HepG2 (cell line): Measurements from ENCODE around the gene STEAP1. TPM values are rescaled to one million over a fixed set of nuclear protein-coding genes. Genes with fewer than 3 reads are reported as not detected.

Experiments
- FOXK1 ChIP-seq: sonication (generic); formaldehyde crosslinking; IDR thresholded peaks from 2 replicates; pipeline ENCODE4 v1.4.0; 2020; ENCODE audit warnings: low read depth, missing genetic modification reagents, borderline replicate concordance
- GPN1 ChIP-seq: sonication (generic); formaldehyde crosslinking; IDR thresholded peaks from 2 replicates; pipeline ENCODE4 v1.5.1; 2020; ENCODE audit warnings: missing genetic modification reagents, borderline replicate concordance
- HOXA9 ChIP-seq: sonication (generic); formaldehyde crosslinking; IDR thresholded peaks from 2 replicates; pipeline ENCODE4 v1.8.1; 2022; ENCODE audit warnings: missing genetic modification reagents, mild to moderate bottlenecking, moderate library complexity, borderline replicate concordance
- LRRFIP1 ChIP-seq: sonication (generic); formaldehyde crosslinking; conservative IDR thresholded peaks from 2 replicates; pipeline ENCODE4 v1.4.0; 2020; ENCODE audit warnings: missing genetic modification reagents
- MAX ChIP-seq: IDR thresholded peaks from 2 replicates; pipeline ENCODE4 v1.6.1; 2012; ENCODE audit warnings: inconsistent platforms
- MYC ChIP-seq: sonication (generic); formaldehyde crosslinking; IDR thresholded peaks from 2 replicates; pipeline ENCODE4 v1.9.0; 2021; ENCODE audit warnings: missing genetic modification reagents, borderline replicate concordance
- MYNN ChIP-seq: sonication (generic); formaldehyde crosslinking; IDR thresholded peaks from 2 replicates; pipeline ENCODE4 v1.4.0; 2020; ENCODE audit warnings: mild to moderate bottlenecking, low read depth, missing genetic modification reagents
- NCOA5 ChIP-seq: sonication (generic); formaldehyde crosslinking; IDR thresholded peaks from 2 replicates; pipeline ENCODE4 v1.4.0; 2020; ENCODE audit warnings: missing genetic modification reagents
- NFAT5 ChIP-seq: sonication (generic); formaldehyde crosslinking; IDR thresholded peaks from 2 replicates; pipeline ENCODE4 v1.4.0; 2020; ENCODE audit warnings: missing genetic modification reagents
- RBAK ChIP-seq: sonication (generic); formaldehyde crosslinking; IDR thresholded peaks from 2 replicates; pipeline ENCODE4 v1.5.1; 2020; ENCODE audit warnings: mild to moderate bottlenecking, missing genetic modification reagents
- SMYD3 ChIP-seq: sonication (generic); formaldehyde crosslinking; IDR thresholded peaks from 2 replicates; pipeline ENCODE4 v1.8.1; 2023; ENCODE audit warnings: mild to moderate bottlenecking, missing genetic modification reagents
- ZBTB2 ChIP-seq: sonication (generic); formaldehyde crosslinking; IDR thresholded peaks from 2 replicates; pipeline ENCODE4 v1.8.0; 2022; ENCODE audit warnings: low read depth, missing genetic modification reagents
- ZNF280B ChIP-seq: sonication (generic); formaldehyde crosslinking; IDR thresholded peaks from 2 replicates; pipeline ENCODE4 v1.5.0; 2020; ENCODE audit warnings: missing genetic modification reagents, mild to moderate bottlenecking, borderline replicate concordance
- ZNF768 ChIP-seq: sonication (generic); formaldehyde crosslinking; IDR thresholded peaks from 2 replicates; pipeline ENCODE4 v1.4.0; 2020; ENCODE audit warnings: missing genetic modification reagents
- ZSCAN5A ChIP-seq: sonication (generic); formaldehyde crosslinking; IDR thresholded peaks from 2 replicates; pipeline ENCODE4 v1.8.0; 2022; ENCODE audit warnings: mild to moderate bottlenecking, missing genetic modification reagents, borderline replicate concordance
- polyA plus RNA-seq, 8 experiments: library from polyadenylated mRNA; depleted of rRNA in 3 of 8; stranded (reverse) in 7 of 8; unstranded in 1 of 8; fragments of >200 nt; fragmentation: Illumina TruSeq in 4 of 8; extraction: Trizol in 4 of 8; gene quantifications; 2 replicates each; pipeline versions ENCODE4 v1.2.1 to v1.2.3, GENCODE V29; 2011 to 2016; ENCODE audit warnings: low read depth in 4 of 8, missing spikeins in 1 of 8, mixed read lengths in 1 of 8; ENCODE audit not compliant: insufficient read depth in 1 of 8
- total RNA-seq, 5 experiments: library from RNA; depleted of rRNA; stranded (reverse); fragments of >200 nt; fragmentation: Illumina TruSeq; extraction: Trizol; gene quantifications; 2 replicates each; pipeline ENCODE4 v1.2.3, GENCODE V29; 2016; ENCODE audit warnings: low read depth in 1 of 5

The STEAP1 gene
- total and polyA plus RNA-seq, 2 of the 13 experiments (the other 11 are each of a cell fraction or from before 2014, with no cell fraction given): 23.2 to 24.2 TPM

- TF ChIP-seq MYC (CRISPR knock-in tag) (peak; percentile 83; the same call in 1 of the 2 replicates), MAX (peak; percentile 87), SMYD3 (no peak; the same call in 1 of the 2 replicates), FOXK1 (CRISPR knock-in tag) (no peak), GPN1 (CRISPR knock-in tag) (no peak), ZSCAN5A (CRISPR knock-in tag) (peak; percentile 37; the same call in 1 of the 2 replicates), HOXA9 (peak; percentile 92), NCOA5 (no peak), ZNF768 (CRISPR knock-in tag) (peak; percentile 75; the same call in 1 of the 2 replicates), NFAT5 (CRISPR knock-in tag) (no peak; the same call in 1 of the 2 replicates), LRRFIP1 (CRISPR knock-in tag) (no peak), ZBTB2 (CRISPR knock-in tag) (peak; percentile 69), ZNF280B (CRISPR knock-in tag) (no peak; the same call in 1 of the 2 replicates), MYNN (no peak), RBAK (no peak)
These were observed 57.3 kb downstream of the STEAP1 start, which contains the start of gene STEAP2 (continued) for GRCh38 chr7:90211391-90212148.
